Esophagus (tissue), 2 donors: ENCODE measurements around the gene KIRREL3. TPM values are rescaled to one million over a fixed set of nuclear protein-coding genes. Genes with fewer than 3 reads are reported as not detected.

Source experiments
- H3K27ac ChIP-seq, 2 donors: one replicate each; pipeline ENCODE4 v1.5.1; 2013; ENCODE audit warnings: low read depth in 2 of 2, mild to moderate bottlenecking in 2 of 2, inconsistent platforms in 1 of 2, low read length in 1 of 2, moderate library complexity in 1 of 2
- H3K27me3 ChIP-seq, 2 donors: one replicate each; pipeline ENCODE4 v1.6.1; 2013; ENCODE audit warnings: low read length in 2 of 2, control low read depth in 1 of 2, mild to moderate bottlenecking in 1 of 2; ENCODE audit not compliant: insufficient read depth in 2 of 2, control insufficient read depth in 1 of 2
- H3K36me3 ChIP-seq, 2 donors: one replicate each; pipeline ENCODE4 v1.6.1; 2013; ENCODE audit warnings: low read length in 1 of 2; ENCODE audit not compliant: control insufficient read depth in 2 of 2, insufficient read depth in 2 of 2
- H3K4me1 ChIP-seq, 2 donors: one replicate each; pipeline ENCODE4 v1.6.1; 2013; ENCODE audit warnings: low read length in 1 of 2; ENCODE audit not compliant: control insufficient read depth in 2 of 2, insufficient read depth in 2 of 2
- H3K4me3 ChIP-seq, 2 donors: one replicate each; pipeline ENCODE4 v1.5.1; 2013; ENCODE audit warnings: low read length in 2 of 2, mild to moderate bottlenecking in 2 of 2, low read depth in 1 of 2, moderate library complexity in 1 of 2
- H3K9me3 ChIP-seq, 2 donors: one replicate each; pipeline ENCODE4 v1.6.1; 2013; ENCODE audit warnings: mild to moderate bottlenecking in 2 of 2, low read depth in 1 of 2, low read length in 1 of 2, moderate library complexity in 1 of 2; ENCODE audit not compliant: control insufficient read depth in 2 of 2, insufficient read depth in 1 of 2
- WGBS, 2 donors: extraction: QIAGEN DNeasy Blood & Tissue Kit; methylation state at CpG; one replicate each; pipeline ENCODE4 v1.1.7; 2013; 5-methylcytosine and 5-hydroxymethylcytosine counted together
- polyA plus RNA-seq, 2 donors: library from polyadenylated mRNA; stranded (reverse); fragments of 200-250 nt; gene quantifications; one replicate each; pipeline ENCODE4 v1.2.3, GENCODE V29; 2013
- donor health status: healthy with polysubstance abuse.
- donor health status: Bipolar disorder and iron deficiency.

The KIRREL3 gene
- polyA plus RNA-seq, 2 donors: 0.05 to 0.12 TPM

DNA sequence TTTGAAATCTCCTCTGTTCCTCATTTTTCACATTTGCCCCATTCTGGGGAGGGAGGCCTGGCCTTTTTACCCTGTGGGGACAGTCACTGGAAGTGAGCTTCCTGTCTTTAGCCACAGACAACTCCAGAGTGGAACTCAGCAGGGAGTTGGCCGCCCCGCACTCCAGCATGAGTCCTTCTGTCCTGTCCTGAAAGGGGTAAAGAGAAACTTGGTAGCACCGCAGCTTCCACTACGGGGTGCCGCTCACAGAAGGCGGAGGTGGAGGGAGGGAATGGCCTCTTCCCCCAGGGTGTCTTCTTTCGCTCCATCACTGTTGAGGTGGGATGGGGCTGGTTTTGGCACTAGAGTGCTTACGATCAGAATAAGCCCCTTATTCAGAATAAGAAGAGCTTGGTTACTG, 512.9 kb downstream of the KIRREL3 start:
- H3K36me3 ChIP-seq: no peaks in the 10 kb centered on the region
- WGBS, 2 donors: 91 to 92% methylated on average over 8 of the region's 8 CpGs
- H3K4me3 ChIP-seq: no peak overlapping the region
- no peaks in the 10 kb centered on the region for H3K27me3 ChIP-seq
- H3K27ac ChIP-seq: no peak overlapping the region
- H3K9me3 ChIP-seq: no peaks in the 10 kb centered on the region
- H3K4me1 ChIP-seq: peaks cover 0 to 4% of the 10 kb centered on the region in 2 donors

DNA sequence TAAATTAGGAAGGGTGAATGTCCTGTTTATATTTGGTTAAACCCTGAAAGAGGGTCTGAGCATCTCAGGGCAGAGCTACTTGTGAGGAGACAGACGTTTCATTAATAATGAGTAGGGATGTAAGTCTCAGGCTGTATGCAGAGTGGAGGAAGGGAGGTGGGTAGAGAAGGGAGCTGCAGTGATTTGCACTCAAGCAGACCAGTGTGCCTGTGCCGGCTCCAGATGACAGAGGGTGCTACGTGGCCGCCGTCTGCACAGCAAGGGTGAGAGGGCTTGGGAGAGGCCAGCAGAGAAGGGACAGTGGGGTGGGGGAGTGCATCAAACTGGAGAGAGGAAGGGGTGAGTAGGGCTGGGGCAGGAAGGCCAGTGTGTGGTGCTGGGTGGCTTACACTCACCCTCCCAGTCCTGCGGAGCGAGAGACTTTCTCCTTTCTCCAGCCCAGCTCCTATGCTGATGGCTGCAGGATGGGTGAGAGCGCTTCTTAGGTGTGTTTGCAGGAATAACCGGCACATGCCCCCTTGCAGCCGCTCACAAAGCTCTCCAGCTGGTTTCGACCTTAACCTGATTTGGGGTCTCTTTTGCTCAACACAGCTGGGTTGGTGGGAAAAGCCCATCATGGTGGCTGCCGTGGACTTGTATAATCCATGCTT, 514.5 kb downstream of the KIRREL3 start:
- H3K9me3 ChIP-seq: no peaks in the 10 kb centered on the region
- 81 to 85% methylated on average over 12 of the region's 12 CpGs for WGBS, 2 donors

DNA sequence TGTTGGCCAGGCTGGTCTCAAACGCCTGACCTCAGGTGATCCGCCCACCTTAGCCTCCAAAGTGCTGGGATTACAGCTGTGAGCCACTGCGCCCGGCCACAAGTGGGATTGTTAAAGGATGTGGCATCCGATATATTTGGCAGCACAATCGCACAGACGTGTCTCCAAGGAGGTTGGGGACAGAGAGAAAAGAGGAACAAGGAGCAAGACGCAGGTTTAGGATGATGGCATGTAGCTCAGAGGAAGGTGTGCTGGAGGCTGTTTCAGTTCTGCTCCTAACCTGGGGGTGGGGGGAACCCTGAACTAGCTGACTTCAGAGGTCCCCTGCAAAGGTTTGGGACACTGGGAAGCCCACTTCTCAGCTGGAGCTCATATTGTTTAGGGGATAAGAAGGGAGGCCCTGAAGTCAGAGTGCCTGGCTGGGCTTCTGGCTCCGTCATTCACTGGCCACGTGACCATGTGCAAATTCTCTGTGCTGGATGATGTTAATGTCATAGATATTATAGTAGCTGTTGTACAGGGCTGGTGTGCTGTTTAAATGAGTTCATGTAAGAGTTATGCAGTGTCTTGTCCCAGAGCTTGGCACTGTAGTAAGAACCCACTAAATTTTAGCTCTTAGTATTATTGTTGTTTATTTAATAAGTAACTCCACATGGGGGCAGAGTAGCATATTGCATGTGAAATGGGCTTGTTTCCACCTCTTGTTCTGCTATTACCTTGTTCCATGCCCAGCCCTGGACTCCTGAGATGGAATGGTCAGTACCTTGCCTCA, 515.4 kb downstream of the KIRREL3 start:
- no peaks in the 10 kb centered on the region for H3K27me3 ChIP-seq
- H3K27ac ChIP-seq: no peak overlapping the region
- peaks cover 2 to 6% of the 10 kb centered on the region in 2 donors for H3K4me1 ChIP-seq
- 71 to 83% methylated on average over 10 of the region's 10 CpGs for WGBS, 2 donors
- no peak overlapping the region for H3K4me3 ChIP-seq
- no peaks in the 10 kb centered on the region for H3K9me3 ChIP-seq
- no peaks in the 10 kb centered on the region for H3K36me3 ChIP-seq

More for the DNA sequence above, 514.5 kb downstream of the KIRREL3 start:
- Histone ChIP-seq H3K4me3 (no peak overlapping the region), H3K27me3 (no peaks in the 10 kb centered on the region), H3K27ac (no peak overlapping the region), H3K36me3 (no peaks in the 10 kb centered on the region), H3K4me1 (peaks cover 0 to 4% of the 10 kb centered on the region in 2 donors)

DNA sequence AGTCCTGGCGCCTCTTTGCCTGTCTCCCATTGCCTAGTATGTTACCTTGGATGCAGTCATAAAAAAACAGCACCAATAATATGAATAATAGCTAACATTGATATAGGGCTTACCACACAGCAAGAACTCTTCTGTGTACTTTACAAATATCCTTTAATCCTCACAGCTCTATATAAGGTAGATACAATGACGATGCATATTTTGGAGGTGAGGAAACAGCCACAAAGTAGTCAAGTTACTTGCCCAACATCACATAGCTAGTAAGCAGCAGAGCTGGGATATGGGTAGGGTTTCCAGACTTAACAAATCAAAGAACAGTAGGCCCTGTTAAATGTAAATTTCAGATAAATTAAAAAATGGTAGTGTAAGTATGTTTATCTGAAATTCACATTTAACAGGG, 516.3 kb downstream of the KIRREL3 start:
- Histone ChIP-seq H3K4me3 (no peak overlapping the region), H3K4me1 (peaks cover 2 to 6% of the 10 kb centered on the region in 2 donors), H3K27ac (no peak overlapping the region), H3K9me3 (no peaks in the 10 kb centered on the region), H3K27me3 (no peaks in the 10 kb centered on the region), H3K36me3 (no peaks in the 10 kb centered on the region)
- 66 to 68% methylated on average over 2 of the region's 2 CpGs for WGBS, 2 donors

DNA sequence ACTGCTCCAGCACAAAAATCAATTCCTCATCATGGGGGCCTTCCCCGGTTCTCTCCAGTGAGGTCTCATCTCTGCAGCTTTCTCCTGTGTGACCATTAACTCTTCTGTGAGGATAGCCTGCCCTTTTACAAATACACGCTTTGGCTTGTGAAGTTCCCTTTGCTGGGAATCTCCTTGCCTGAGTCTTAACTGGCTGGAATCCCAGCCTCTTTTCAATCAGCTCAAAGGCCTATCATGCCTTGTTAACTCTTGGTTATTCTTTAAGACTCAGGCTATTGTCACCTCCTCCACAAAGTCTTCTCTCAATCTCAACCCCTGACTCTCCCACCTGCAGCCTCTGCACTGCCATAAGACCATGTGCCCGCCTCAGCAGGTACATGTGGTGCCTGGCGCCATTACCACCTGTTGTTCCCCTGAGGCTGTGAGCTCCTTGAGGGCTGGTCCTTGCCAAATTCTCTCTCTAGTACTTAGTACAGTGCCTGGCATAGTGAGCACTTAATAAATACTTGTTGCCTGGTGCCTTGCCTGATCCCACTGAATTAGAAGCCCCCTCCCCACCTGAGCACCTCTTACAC, 516.9 kb downstream of the KIRREL3 start:
- Histone ChIP-seq H3K9me3 (no peaks in the 10 kb centered on the region), H3K27ac (no peak overlapping the region), H3K4me3 (no peak overlapping the region), H3K36me3 (no peaks in the 10 kb centered on the region), H3K4me1 (peaks cover 2 to 6% of the 10 kb centered on the region in 2 donors), H3K27me3 (no peaks in the 10 kb centered on the region)
- 59 to 80% methylated on average over 4 of the region's 4 CpGs for WGBS, 2 donors

DNA sequence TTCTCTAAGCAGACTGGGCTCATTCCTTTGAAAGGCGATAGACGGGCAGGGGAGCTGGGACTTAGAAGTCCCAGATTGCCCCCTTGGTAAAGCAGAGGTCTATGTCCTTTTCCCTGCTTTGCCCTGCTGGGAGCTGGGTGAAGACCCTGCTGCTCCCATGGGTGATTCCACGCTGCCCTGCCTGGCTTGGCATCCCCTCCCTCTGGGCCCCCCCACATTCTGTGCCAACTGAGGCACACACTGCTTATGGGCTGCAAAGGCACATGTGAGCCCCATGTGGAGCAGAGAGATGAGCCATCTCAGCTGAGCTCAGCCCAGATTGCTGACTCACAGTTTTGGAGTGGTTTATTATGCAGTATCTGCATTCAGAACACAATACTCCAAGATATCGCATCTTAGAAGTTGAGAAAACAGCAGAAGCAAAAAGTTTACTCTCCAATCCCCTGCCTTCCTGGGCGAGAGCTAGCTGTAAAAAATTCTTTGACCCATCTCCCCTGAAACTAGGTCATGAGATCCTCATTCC, 517.9 kb downstream of the KIRREL3 start:
- Histone ChIP-seq H3K27me3 (no peaks in the 10 kb centered on the region), H3K27ac (no peak overlapping the region), H3K9me3 (no peaks in the 10 kb centered on the region), H3K36me3 (no peaks in the 10 kb centered on the region), H3K4me3 (no peak overlapping the region), H3K4me1 (peaks cover 2 to 6% of the 10 kb centered on the region in 2 donors)
- 89 to 90% methylated on average over 5 of the region's 5 CpGs for WGBS, 2 donors

DNA sequence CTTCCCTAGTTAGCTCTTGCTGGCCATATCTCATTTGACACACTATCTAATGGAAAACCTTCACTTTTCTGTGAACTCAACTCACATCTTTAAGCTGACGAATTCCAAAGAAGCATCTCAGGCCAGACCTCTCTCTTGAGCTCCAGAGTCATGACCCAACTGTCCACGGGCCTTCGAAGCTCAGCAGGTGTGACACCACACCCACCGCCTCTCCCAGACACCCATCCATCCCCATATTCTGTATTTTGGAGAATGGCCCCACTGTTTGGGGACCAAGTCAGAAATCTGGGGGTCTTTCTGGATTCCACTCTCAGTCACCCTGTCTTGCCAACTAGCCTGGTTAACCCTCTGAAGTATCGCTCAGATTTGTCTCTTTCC, 519.3 kb downstream of the KIRREL3 start:
- WGBS, 2 donors: 82 to 84% methylated on average over 5 of the region's 5 CpGs
- H3K4me3 ChIP-seq: no peak overlapping the region
- no peaks in the 10 kb centered on the region for H3K27me3 ChIP-seq
- no peak overlapping the region for H3K27ac ChIP-seq
- H3K4me1 ChIP-seq: peaks cover 2 to 6% of the 10 kb centered on the region in 2 donors
- H3K9me3 ChIP-seq: no peaks in the 10 kb centered on the region
- H3K36me3 ChIP-seq: no peaks in the 10 kb centered on the region

DNA sequence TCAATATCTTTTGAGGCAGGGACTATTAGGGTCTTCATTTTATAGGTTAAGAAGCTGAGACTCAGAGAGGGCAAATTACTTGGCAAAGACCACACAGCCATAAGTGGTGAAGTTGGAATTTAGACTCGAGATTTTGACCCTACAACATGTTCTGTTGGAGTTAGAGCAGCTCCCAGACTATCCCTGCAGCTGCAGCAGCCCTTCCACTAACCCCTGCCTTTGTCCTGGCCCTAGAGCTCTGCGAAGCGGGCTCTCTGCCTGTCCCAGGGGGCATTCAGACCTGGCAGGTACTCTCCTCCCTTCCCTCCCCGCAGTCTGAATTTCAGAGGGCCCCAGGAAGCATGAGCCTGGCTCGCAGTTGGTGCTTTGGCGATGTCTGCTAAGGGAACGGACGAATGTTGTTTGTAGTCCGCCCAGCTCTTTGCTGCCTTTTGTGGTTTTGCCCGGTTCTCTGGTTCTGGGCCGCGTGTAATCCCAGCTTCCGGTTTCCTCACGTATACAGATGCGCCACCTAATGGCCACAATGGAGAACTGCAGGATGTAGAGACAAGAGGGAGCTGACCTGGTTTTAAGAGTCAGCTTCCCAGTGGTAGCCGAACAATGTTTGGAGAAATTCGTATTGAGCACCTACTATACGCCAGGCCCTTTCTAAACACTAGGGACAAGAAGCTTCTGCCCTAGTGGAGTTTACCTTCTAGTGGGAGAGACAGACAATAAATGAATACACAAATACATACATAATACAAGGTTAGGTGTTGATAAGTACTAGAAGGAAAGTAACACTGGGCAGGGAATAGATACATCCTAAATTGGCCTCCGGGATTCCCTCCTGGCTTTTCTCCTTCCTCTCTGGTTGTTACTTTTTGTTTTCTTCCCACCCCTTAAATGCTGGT, 519.9 kb downstream of the KIRREL3 start:
- WGBS, 2 donors: 8 to 13% methylated on average over 19 of the region's 19 CpGs
- Histone ChIP-seq H3K9me3 (no peaks in the 10 kb centered on the region), H3K36me3 (no peaks in the 10 kb centered on the region), H3K4me3 (no peak overlapping the region), H3K4me1 (peaks cover 2 to 6% of the 10 kb centered on the region in 2 donors), H3K27me3 (no peaks in the 10 kb centered on the region), H3K27ac (peak overlapping the region in 1 of 2 donors; percentile 53)

DNA sequence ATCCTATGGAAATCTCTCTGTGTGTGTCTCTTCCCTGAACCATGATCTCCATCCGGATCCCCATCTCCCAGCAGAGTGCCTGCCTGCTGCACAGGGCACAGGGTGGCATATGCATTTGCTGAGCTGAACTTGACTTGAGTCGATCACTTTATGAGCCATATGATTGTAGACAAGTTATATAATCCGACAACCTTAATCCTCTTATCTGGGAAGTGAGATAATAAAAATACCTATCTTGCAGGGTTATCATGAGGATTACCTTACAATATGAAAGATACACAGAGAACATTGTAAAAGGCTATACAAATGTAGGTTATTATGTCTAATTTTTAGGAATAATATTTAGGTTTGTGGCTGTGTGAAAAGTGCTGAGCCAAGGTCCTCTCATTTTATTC, 520.6 kb downstream of the KIRREL3 start:
- H3K4me1 ChIP-seq: peaks cover 2 to 6% of the 10 kb centered on the region in 2 donors
- WGBS, 2 donors: 91 to 92% methylated on average over 3 of the region's 3 CpGs
- no peaks in the 10 kb centered on the region for H3K9me3 ChIP-seq
- no peaks in the 10 kb centered on the region for H3K27me3 ChIP-seq
- H3K36me3 ChIP-seq: no peaks in the 10 kb centered on the region
- no peak overlapping the region for H3K27ac ChIP-seq
- no peak overlapping the region for H3K4me3 ChIP-seq
